Measurements from ENCODE around the gene UBE2V1.
"Not testable (repeated sequence)": the region's sequence is repeated elsewhere in the genome, so short reads cannot be mapped to it uniquely, and the experiment has no call there.

Gene UBE2V1

DNA sequence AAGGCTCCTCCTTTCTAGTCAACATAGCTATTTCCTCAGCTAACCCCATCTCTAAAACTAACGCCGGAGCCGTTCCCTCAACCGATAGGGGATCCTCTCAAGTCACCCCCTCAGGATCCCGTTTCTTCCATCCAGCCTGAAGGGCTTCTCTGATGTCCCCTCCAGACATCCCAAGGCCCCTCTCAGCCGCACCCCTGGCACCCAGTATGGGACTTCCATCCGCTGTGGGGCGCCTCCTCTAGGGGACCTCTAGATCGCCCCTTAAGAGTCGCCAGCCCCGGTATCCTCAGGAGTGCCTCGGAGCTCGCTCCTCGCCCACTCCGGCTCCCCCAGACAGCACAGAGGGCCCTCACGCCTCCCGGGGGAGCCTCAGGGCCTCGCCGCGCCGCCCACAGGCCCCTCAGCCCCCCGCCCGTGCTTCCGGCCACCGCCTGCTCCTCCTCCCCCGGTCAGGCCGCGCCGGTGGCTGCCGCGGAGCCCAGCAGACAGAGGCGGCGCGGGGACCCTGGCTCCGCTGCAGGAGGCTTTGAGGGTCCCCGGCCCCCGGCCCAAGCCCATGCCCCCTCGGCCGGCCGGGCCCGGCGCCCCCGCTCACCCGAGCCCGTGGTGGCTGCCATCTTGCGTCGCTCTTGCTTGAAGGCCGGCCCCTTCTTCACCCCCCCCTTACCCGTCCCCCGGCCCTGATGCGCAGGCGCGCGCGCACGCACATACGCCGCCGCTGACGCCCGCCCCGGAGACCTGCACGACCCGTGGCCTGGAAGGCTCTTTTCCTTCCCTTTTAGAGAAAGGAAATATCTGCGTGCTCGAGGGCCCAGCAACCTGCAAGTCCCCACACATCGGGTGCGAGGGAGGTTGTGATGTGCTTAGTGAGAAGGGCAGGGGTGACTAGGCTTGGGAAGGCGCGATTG is at the start of gene UBE2V1:
Gene UBE2V1 (minus strand): TSS at position 639 of the 908 bp plus-strand sequence. CDS start 22 bp downstream, at position 617.
- peak; percentile 85 for DNase-seq

DNA sequence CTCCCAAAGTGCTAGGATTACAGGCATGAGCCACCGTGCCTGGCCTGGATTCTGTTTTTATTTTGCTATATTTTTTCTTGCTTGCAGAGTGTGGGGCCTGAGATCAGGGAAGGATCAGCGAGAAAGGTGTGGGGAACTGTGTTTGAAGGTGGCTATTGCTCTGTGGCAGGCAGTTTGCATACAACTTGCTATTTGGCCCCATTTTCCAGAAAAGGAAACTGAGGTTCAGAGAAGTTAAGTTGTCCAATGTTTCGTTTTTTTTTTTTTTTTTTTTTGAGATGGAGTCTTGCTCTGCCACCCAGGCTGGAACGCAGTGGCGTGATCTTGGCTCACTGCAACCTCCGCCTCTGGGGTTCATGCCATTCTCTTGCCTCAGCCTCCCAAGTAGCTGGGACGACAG is 48.5 kb upstream of the UBE2V1 start:
- not testable (repeated sequence) for DNase-seq

DNA sequence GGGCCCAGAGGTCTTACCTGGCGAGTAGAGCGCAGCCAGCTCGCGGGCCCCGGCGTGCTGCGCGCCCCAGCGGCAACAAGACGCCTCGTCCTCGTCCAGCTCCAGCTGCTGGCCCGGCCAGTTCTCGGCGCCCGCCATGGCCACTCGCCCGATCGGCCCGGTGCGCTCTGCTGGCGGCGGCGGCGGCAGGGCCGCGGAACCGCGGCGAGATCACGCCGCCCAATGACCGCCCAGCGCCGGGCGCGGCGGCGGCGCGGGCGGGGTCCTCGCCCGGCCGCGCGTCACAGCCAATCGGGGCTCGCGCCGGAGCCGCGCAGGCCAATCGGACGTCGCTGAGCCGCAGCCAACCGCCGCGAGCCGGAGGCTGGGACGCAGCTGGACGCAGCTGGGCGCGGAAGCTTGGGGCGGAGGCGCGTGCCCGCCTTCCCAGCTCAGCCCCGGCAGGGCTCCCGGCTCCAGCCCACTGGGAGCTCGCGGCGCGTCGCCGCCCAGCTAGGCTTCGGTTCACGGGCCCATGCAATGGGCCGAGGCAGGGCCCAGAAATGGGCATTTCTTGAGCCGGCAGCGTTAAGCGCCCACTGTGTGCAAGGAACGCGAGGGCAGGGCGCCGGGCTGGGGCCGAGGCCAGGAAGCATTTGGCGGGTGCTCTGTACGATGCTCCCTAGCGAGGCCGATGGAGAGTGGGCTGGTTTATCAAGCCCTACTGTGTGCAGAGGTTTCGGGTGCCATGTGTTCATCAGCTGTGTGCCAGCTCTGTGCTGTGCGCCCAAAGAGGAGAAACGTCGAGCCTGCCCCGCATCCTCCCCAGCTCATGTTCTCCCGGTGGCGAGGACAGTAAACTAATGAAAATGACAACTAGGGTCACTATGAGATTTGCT is 40.8 kb upstream of the UBE2V1 start, which contains the start of gene PEDS1:
Gene PEDS1 (minus strand): TSS at position 224 of the 878 bp plus-strand sequence. CDS start 86 bp downstream, at position 138.
- DNase-seq: peak; percentile 84

DNA sequence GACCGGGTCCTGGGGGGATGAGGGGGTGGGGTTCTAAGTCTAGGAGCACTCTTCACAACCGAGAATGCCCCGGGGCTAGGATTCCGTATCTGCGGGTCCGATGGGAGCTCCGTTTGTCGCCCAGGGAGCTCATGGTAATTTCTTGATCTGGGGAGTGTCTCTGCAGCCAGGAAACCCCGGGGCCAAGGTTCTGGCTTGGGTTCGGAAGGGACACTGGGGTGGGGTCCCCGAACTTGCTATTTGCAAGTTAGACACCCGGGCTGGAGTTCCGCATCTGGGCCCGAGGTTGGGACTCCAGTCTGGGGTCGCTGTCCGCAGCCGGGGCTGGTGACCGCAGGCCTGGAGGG is 40.2 kb upstream of the UBE2V1 start:
- DNase-seq: no peak

DNA sequence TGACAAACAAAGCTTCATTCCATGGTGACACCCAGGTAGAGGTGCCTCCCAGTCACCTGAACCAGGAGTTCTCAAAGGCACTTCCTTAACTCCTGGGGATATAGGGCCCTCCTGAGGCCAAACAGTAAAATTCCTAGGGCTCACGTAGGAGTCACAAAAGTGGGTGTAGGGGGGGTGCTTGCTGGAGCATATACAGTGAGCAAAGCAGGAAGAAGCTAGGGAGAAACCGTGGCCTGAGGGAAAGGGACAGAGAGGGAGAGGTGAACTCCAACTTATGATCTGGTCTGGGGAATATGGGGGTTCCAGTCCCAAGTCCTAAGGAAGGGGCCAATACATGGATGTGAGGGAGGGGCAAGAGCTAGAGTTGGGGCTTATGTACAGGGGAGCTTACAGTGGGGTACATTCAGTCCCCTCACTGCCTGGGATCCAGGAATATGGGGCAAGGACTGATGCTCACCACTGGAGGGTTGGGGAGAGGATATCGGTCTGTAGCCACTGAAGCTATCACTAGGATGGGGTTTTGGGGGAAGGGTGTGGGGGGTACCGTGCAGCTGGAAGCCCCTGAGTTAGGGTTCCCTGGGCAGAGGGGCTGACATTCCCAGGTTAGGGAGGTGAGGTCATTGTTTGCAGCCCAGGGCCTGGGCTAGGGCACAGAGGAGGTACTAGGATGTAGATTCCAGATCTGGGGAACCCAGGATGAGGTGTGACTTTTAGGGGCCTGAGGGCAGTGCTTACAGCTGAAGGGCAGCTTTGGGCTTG is 39.6 kb upstream of the UBE2V1 start:
- no peak for DNase-seq

DNA sequence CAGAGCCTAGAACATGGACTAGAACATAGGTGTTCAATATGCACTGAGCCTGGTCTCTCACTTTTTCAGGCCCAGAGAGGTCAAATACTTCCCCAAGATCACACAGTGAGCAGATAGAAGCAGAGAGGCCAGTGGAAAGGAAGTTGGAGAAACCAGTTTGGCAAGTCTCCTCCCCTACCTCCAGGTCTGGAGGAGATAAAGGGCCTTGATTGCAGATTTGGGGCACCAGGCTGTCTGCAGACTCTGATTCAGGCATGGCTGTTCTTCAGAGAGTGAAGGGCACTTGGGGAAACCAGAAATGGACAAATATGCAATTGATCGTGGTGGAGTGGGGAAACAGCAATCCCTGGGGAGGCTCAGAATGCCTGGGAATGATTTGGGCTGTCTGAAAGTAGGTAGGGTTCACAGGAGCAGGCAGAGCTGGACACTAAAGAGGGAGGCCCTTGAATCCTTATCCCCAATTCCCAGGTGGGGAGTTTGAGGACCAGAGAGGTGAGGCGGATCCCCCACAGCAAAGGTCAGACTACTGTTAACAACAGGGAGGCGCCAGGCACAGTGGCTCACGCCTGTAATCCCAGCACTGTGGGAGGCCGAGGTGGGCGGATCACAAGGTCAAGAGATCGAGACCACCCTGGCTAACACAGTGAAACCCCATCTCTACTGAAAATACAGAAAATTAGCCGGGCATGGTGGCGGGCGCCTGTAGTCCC is 38.2 kb upstream of the UBE2V1 start:
- DNase-seq: no peak

DNA sequence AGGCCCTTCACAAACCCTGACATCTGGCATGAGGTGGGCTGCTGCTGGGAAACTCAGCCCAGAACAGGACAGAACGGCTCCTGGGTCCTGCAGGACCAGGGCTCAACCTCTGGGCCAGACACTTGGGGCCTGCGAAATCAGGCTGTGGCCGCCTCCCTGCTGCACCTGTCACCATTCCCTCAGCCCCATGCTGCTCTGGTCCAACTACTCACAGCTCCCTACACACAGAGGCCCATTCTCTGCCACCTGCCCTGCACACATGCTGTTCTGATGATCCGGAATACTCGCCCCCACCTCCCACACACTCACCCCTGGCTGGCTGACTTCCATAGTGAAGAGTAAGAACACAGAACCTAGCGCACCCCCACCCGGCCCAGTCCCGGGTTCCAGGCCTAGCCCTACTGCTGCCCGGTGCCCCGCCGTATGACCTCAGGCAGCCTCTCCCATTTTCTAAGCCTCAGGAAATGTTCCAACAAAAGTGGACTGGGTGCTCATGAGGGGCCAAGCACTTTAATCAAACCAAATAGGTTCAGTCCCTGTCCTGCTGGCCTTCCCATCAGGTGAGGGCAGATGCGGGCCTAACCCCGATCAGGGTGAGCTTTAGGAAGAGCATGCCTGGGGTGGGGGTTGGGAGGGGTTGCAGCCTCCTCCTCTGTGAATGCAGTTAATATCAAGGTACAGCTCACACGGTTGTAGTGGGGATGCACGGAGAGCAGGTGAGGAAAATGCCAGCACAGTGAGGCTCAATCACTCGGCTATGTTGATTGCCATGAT is 36.7 kb upstream of the UBE2V1 start:
- DNase-seq: no peak

DNA sequence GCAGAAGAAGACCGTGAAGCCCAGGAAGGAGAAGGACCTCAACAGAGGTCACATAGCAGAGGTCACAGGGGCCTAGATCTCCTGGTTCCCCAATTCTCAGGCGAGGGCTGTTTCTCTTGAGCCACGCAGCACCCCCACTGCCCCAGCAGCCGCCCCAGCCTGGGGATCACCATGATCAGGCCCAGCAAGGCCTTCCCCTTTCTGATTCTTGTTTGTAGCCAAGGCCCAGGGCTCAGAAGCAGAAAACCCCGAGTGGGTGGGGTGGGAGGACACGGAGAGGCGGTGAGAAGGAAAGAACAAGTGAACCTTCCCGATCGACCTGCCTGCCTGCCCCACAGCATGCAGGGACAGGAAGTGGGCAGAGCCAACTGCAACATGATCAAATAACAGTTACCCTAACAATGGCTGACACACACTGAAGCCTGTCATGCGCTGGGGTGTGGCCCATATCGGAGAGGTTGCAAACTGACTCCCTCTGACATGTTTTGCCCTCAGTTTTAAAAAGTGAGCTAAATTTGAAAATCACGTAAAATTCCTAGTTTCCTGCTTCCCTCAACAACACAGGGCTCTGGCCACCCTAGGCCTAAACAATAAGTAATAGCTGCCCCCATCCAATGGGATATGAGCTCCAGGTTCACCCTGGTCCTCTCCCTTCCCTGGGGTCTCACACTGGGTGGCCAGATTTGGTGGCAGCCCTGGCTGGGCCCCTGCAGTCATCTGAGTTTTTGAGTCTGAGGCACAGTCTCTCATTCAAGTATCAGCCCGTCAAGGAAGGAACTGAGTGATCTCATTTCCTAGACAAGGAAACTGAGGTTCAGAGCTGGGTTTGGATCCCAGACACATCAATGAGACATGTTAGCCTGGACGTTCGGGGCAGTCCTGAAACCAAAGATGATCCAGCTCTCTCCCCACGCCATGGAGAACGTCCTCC is 34.0 kb upstream of the UBE2V1 start:
- no peak for DNase-seq

DNA sequence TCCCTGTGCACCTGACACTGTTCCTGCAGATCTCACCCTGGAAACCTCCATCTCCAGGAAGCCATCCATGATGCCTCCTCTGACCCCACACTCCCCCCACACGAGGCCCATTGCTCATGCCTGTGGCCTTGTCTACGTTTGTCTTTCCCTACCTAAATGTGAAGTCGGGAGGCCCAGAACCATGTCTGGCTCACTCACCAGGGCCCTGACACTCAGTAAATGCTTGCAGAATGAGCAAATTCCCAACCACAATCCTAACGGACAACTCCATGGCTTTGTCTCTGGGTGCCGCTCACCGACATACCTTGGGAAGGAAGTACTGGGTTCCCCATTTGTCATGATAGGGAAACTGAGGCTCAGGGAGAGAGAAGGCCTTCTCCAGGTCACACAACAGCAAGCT is 33.3 kb upstream of the UBE2V1 start:
- DNase-seq: no peak

DNA sequence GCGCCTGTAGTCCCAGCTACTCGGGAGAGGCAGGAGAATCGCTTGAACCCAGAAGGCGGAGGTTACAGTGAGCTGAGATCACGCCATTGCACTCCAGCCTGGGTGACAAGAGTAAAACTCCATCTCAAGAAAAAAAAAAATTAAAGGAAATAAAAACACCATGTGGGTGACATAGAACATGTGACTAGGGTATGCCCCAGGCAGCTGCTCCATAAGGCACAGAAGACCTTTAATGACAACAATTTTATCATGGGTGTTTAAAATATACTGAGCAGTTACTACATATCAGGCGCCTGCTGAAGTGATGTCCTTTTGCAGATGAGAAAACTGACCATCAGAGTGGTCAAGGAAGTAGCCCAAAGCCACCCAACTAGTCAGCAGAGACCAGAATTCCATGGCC is 32.6 kb upstream of the UBE2V1 start:
- no peak for DNase-seq

DNA sequence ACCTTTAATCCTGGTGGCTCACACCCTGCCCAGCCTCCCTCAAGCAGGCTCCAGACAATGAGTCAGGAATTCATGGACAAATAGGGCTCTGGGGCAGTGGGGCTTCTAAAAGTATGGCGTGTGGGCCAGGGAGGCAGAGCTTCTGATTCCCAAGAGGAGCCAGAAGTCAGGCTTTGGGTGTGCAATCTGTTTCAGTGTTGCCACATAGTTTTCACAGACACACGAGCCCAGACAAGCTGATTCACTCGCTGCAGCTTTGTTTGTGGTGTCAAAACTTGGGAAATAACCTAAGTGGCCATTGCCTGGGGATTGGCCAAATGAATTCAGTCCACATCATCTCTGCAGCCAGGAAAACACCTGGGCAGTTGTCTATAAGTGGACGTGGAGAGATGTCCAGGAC is 31.4 kb upstream of the UBE2V1 start:
- peak; percentile 23 for DNase-seq

DNA sequence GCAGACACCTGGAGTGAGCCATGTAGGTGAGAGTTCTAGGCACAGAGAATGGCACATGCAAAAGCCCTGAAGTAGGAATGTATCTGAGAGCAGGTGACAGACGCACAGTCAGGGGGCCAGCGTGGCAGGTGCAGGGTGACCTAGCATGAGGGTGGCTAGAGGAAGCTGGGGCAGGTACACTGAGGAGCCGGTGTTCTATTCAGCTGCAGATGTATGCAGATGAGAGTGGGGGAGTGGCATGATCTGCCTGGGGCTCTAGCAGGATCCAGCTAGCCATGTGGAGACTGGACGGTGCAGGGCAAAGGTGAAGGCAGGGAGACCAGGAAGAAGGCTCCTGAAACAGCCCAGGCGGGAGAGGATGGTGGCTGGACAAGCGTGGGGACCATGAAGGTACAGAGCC is 29.9 kb upstream of the UBE2V1 start:
- DNase-seq: no peak

DNA sequence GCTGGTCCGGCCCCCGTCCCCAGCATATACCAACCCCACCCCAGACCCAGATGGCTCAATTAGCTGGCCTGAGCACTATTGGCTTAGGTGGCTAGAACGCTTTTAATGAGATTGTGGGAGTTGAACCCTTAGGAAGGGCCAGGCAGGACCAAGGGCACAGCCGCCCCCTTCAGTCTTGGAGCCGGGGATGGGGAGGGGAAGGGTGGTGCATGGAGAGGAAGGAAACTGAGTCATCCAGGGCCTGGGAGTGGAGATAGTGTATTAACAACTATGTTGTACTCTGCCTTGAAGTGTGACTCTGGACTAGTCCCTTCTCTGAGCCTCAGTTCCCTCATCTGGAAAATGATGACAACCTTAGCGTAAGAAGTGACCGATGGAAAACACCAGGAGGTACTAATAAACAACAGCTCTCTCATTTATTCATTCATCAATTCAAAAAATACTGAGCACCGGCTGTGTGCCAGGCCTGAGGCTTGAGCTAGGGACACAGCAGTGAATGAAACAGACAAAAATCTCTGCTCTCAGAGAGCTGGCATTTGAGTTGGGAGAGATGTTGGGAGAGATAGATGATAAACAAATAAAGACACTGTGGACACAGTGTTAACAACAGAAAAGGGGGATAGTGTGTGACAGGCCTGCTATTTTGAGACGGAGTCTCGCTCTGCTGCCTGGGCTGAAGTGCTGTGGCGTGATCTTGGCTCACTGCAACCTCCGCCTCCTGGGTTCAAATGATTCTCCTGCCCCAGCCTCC is 29.0 kb upstream of the UBE2V1 start:
- no peak for DNase-seq

DNA sequence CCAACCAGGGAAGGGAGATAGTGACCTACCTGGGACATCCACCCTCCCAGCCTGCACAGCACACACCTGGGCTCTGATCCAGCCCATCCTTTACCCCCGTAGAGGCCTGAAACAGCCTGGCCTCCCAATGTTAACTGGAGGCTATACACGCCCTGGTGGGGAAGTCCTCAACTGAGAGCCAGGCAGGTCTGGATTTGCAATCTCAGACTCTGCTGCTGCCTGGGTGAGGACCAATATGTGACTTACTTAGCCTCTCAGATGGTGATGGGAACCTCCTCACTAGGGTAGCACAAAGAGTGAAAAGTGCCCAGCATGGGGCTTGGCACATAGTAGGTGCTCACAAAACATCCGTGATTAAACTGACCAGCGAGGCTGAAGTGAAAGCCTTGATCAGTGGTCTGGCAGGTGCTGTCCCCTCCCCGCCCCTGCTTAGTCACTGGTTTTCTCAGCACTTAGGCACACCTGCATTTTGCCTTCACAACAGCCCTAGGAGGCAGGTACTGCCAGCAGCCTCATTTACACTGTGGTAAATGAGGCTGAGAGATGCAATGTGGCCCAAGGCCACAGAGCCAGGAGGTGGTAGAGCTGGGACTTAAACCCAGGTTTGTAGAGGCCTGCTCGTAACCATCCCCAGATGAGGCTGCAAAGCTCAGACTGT is 28.2 kb upstream of the UBE2V1 start:
- DNase-seq: no peak

DNA sequence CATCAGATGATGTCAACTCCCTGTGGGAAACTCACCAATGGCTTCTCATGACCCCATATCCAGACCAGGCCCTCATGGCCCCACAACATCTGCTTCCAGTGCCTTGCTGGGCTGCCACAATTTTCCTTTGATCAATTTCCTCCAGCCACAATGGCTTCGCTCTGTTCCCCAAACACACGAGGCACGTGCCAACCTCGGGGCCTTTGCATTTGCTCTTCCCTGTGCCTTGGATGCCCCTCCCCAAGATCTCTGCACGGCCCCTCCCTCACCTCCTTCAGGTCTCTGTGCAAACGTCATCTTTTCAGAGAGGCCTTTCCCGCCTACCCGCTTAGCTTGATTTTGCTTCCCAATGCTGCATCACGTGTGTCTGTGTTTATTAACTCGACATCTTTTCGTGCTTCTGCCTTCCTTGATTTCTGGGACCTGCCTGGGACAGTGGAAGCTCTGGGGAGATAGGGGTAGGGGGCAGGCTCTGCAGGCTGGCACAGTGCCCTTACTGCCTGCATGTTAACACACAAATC is 27.4 kb upstream of the UBE2V1 start:
- DNase-seq: no peak

DNA sequence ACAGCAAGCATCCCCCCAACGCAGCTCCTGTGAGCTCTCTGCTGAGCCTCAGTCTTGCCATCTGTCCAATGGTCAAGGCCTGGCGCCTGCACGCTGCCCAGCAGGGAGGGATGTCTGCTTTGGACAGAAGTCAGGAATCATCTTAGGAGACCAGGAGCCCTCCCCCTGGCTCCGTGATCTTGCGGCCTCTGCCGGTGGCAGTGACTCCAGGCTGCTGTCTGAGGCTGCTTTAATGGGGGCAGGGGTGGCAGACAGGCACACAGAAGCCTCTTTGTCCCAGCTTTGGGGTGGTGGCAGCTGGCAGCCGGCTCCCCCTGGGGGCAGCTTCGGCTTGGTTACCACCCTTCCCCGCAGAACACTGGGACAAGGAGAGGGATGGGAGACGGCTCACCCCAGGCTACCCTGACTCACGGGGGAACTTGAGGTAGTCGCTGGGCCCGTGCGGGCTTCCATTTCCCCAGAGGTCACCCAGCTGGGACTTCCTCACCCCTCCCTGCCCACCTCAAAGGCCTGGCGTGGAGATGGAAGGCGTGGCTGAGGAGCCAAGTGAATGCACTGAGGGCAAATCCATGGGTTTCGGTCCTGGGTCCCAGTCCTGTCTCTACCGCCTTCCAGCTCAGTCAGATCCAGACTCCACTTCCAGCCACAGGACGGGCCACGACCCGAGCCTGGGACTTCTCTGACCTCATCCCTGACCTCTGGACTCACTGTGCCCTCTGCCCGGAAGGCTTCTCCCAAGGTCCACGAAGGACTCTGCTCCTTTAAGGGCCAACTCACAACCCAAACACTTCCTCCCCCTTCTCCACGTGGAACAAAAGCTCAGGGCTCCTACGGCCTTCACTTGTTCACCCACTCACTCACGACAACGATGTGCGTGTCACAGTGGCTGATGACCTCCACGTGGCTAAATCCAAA is 25.8 kb upstream of the UBE2V1 start:
- DNase-seq: peak; percentile 53

DNA sequence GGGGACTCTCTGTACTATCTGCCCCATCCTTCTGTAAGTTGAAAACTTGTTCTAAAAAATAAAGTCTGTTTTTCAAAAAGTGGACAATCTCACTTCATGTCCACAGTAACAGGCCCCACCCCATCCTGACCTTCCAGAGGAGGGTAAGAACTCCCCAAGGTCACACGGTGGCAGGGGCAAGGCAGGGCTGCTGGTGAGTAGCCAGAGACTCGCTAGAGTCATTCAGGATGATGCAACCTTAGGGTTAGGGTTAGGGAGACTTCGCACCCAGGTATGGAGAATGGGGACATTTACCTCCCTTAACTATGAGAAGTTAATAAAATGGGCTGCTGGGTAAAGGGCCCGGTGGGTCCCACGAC is 25.1 kb upstream of the UBE2V1 start:
- no peak for DNase-seq

DNA sequence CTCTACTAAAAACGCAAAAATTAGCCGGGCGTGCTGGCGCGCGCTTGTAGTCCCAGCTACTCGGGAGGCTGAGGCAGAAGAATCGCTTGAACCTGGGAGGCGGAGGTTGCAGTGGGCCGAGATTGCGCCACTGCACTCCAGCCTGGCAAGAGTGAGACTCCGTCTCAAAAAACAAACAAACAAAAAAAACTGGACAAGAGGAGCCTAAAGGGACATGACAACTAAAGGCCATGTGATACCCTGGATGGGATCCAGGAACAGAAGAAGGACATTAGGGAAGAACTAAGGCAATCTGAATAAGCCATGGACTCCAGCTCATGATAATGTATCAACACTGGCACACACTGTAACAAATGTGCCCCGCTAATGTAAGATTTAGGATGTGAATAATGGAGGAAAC is 24.8 kb upstream of the UBE2V1 start:
- not testable (repeated sequence) for DNase-seq
